HG03066 (cell line): ENCODE results near the gene CDKAL1.
A peak's percentile ranks its signal among the peaks of the same experiment; 100 is the strongest.

Experiments used
- ATAC-seq: cut with Tn5 transposase; IDR thresholded peaks from one replicate; pipeline ENCODE4 v1.9.1; 2021; ENCODE audit warnings: low read depth; ENCODE audit not compliant: unreplicated experiment

CDKAL1 gene

GRCh38 chr6:20933057-20933788, 399.0 kb downstream of the CDKAL1 start:
- ATAC-seq = no peak

- ATAC-seq = no peak
Observed at GRCh38 chr6:20936949-20937348, 402.7 kb downstream of the CDKAL1 start.

- no peak for ATAC-seq
Observed at GRCh38 chr6:20939161-20939775, 405.0 kb downstream of the CDKAL1 start.

GRCh38 chr6:20943040-20943627, 408.9 kb downstream of the CDKAL1 start:
- no peak for ATAC-seq

- no peak for ATAC-seq
Observed at GRCh38 chr6:20943922-20944321, 409.7 kb downstream of the CDKAL1 start.

- peak; percentile 80 for ATAC-seq
Observed at GRCh38 chr6:20946022-20946421, 411.8 kb downstream of the CDKAL1 start.

GRCh38 chr6:20946890-20947289, 412.6 kb downstream of the CDKAL1 start:
- no peak for ATAC-seq

- no peak for ATAC-seq
Observed at GRCh38 chr6:20947977-20948376, 413.7 kb downstream of the CDKAL1 start.

- no peak for ATAC-seq
Observed at GRCh38 chr6:20948556-20948955, 414.3 kb downstream of the CDKAL1 start.

- ATAC-seq = no peak
Observed at GRCh38 chr6:20949138-20949537, 414.9 kb downstream of the CDKAL1 start.

- no peak for ATAC-seq
Observed at GRCh38 chr6:20952699-20953474, 418.6 kb downstream of the CDKAL1 start.

- ATAC-seq = no peak
Observed at GRCh38 chr6:20954315-20954714, 420.1 kb downstream of the CDKAL1 start.

GRCh38 chr6:20955131-20955530, 420.9 kb downstream of the CDKAL1 start:
- ATAC-seq = no peak

GRCh38 chr6:20955751-20956150, 421.5 kb downstream of the CDKAL1 start:
- no peak for ATAC-seq

GRCh38 chr6:20960067-20960466, 425.8 kb downstream of the CDKAL1 start:
- ATAC-seq = no peak

GRCh38 chr6:20965276-20965675, 431.0 kb downstream of the CDKAL1 start:
- ATAC-seq = no peak

GRCh38 chr6:20965915-20966314, 431.7 kb downstream of the CDKAL1 start:
- no peak for ATAC-seq

- ATAC-seq = no peak
Observed at GRCh38 chr6:20969551-20969950, 435.3 kb downstream of the CDKAL1 start.

- ATAC-seq = no peak
Observed at GRCh38 chr6:20976391-20976918, 442.2 kb downstream of the CDKAL1 start.

GRCh38 chr6:20978151-20978614, 443.9 kb downstream of the CDKAL1 start:
- peak; percentile 59 for ATAC-seq

GRCh38 chr6:20979076-20979475, 444.8 kb downstream of the CDKAL1 start:
- no peak for ATAC-seq
